HG03196 (cell line): ENCODE measurements around the gene LBHD2.
"Not testable (repeated sequence)": the region's sequence is repeated elsewhere in the genome, so short reads cannot be mapped to it uniquely, and the experiment has no call there.

Experiments used
- ATAC-seq: cut with Tn5 transposase; IDR thresholded peaks from one replicate; pipeline ENCODE4 v1.9.1; 2021; ENCODE audit not compliant: unreplicated experiment

LBHD2 gene

GRCh38 chr14:103084021-103084919 is at the start of gene LBHD2:
Gene LBHD2, plus strand, starts transcription at chr14:103084210. Its CDS starts 1,803 bp downstream, at chr14:103086013.
- ATAC-seq = no peak

DNA sequence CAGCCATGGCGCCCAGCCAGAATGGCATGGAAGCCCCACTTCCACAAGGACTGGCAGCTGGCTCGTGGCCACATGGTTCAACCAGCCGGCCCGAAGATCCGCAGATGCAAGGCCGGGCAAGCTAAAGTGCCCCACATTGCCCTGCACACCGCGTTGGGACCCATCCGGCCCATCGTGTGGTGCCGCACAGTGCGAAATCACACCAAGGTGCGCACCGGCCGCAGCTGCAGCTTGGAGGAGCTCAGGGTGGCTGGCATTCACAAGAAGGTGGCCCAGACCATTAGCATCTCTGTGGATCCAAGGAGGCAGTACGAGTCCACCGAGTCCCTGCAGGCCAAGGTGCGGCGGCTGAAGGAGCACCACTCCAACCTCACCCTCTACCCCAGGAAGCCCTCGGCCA is 42.5 kb upstream of the LBHD2 start:
- ATAC-seq = no peak

GRCh38 chr14:103043257-103044015 is 40.6 kb upstream of the LBHD2 start:
- no peak for ATAC-seq

- ATAC-seq = no peak
These were observed 38.6 kb upstream of the LBHD2 start for GRCh38 chr14:103045371-103045869.

DNA sequence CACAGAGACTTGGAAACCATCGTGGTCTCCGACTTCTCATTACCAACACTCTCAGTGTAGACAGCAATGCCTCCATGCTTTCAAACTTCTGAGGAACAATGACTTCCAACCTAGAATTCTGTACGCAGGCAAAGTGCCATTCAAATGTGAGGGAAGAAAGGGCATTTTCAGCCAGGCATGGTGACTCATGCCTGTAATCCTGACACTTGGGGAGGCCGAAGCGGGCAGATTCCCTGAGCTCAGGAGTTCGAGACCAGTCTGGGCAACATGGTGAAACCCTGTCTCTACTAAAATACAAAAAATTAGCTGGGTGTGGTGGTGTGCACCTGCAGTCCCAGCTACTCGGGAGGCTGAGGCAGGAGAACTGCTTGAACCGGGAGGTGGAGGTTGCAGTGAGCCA is 36.6 kb upstream of the LBHD2 start:
- not testable (repeated sequence) for ATAC-seq

DNA sequence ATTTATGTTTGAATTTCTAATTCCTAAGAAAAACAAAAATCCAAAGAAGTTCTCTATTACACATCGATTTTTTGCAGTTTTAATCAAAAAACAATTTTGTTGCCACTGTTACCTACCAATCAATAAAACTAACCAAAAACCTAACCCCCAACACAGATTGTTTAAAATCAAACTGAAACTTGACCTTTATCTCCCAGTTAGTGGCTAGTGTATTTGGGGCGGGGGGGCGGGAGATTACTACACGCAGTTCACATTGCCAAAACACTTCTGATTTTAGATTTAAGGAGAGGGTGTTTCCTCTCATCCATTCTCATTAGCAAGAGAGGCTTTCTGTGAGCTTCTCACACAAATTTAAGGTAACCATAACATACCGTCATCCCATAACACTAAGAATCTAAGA is 33.1 kb upstream of the LBHD2 start:
- no peak for ATAC-seq

GRCh38 chr14:103052407-103052806 is 31.6 kb upstream of the LBHD2 start:
- no peak for ATAC-seq

- no peak for ATAC-seq
These were observed 28.3 kb upstream of the LBHD2 start for GRCh38 chr14:103055695-103056094.

DNA sequence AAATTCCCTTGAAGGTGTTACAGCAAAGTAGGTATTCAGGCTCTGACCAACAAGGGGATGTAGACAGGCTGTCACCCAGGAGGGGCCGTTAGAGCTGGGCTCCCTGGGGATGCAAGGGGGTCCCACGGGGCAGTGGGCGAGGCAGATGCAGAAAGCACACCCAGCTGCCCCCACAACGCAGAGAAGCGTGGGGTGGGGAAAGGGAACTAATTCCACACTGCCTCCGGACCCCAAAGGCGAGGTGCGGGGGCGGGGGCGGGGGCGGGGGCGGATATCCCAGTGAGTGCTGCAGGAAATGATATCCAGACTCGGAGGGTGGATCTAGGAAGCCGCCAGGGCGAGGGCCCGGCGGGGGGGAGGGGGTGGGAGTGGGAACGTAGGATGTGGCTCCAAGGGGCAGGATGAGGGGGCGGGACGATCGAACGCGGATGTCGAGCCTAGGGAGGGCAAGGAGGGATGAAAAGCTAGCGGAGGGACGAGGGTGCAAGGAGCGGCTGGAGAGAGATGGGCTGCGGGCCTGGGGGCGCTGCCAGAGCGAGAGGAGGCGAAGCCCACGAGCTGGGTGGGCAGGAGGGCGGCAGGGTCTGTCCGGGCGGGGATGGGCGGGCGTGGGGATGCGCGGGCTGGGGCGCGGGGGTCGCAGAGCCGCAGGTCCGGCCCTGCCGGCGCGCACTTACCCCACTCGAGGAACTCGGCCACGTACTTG is 27.5 kb upstream of the LBHD2 start:
- ATAC-seq = peak; percentile 2

DNA sequence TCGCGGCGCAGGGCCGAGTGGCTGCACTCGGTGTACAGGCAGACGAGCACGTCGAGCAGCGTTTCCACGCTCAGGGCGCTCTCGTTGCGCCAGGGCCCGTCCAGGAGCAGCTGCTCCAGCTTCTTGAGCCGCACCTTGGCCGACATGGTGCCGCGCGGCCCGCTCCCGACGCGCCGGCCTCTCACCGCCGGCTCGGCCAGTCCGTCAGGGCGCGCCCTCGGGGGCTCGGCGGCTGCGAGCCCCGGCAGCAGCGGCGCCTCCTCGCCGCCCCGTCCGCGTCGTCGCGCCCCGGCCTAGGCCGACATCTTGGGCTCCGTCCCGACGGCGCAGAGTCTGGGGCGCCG is 27.0 kb upstream of the LBHD2 start:
- ATAC-seq = no peak

GRCh38 chr14:103057372-103058163 is 26.4 kb upstream of the LBHD2 start, which contains the start of gene CDC42BPB:
Gene CDC42BPB, minus strand, starts transcription at chr14:103057549. Its CDS starts 376 bp downstream, at chr14:103057173.
- peak; percentile 74 for ATAC-seq

- no peak for ATAC-seq
These were observed 25.6 kb upstream of the LBHD2 start for GRCh38 chr14:103058164-103059055.

DNA sequence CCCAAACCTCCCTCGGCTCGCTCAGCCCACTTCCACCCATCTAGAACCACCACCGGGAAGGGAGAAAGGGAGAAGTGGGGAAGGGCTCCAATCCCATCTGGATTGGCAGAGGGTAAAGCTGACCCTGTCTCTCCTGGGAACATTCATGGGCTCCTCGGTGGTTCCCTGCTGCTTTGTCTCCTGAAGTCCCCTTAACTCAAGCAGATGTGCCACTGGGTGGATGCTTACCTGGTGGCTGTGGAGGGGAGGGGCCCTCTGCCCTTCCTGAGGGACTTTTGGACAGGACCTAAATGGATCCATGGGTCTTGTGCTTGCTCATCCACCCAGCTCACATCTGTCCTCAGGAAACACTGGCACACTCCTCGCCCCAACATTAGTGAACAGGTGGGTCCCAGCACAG is 24.5 kb upstream of the LBHD2 start:
- ATAC-seq = no peak

DNA sequence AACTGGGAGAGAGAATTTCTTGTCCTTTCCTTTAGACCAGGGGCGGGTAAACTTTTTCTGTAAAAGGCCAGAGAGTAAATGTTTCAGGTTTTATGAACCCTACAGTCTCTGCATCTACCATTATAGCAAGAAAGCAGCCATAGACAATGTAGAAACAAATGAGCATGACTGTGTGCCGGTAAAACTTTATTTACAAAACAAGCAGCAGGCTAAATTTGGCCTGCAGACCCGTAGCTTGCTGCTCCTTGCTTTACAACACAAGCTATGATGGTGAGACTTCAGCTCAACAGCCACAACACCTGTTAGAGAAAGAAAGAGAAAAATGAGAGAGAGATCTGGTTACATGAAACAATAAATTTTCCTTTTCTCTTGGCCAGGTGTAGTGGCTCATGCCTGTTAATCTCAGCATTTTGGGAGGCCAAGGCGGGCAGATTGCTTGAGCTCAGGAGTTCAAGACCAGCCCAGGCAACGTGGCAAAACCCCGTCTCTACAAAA is 22.5 kb upstream of the LBHD2 start:
- ATAC-seq = no peak

GRCh38 chr14:103064436-103064835 is 19.6 kb upstream of the LBHD2 start:
- ATAC-seq = no peak

DNA sequence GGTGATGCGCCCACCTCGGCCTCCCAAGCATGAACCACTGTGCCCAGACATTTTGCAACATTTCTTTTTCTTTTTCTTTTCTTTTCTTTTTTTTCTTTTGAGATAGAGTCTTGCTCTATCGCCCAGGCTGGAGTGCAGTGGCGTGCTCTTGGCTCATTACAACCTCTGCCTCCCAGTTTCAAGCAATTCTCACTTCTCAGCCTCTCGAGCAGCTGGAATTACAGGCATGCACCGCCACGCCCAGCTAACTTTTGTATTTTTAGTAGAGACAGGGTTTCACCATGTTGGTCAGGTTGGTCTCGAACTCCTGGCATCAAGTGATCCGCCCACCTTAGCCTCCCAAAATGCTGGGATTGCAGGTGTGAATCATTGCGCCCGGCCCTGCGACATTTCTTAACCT is 19.0 kb upstream of the LBHD2 start:
- no peak for ATAC-seq

- ATAC-seq = no peak
These were observed 18.1 kb upstream of the LBHD2 start for GRCh38 chr14:103065861-103066260.

DNA sequence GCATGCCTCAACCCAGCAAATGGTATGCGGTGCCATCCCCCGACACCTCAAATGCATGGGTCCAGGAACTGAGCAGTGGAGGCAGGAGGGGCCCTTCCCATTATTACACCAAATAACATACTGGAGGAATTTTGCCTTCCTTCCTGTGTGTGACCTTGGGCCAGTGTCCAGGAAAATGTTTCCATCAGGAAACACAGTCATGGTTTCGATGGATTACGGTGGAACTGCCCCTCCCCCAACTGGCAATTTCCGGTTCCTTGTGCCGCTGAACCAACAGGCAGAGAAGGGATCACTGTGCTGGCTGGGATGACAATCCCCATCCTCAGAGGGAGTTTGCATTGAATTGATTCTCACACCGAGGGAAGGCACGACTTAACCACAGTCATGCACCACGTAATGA is 17.6 kb upstream of the LBHD2 start:
- ATAC-seq = no peak

- ATAC-seq = no peak
These were observed 16.6 kb upstream of the LBHD2 start for GRCh38 chr14:103067231-103067954.
